SK-N-SH (cell line): Measurements from ENCODE around the gene MARCHF5. TPM values are rescaled to one million over a fixed set of nuclear protein-coding genes. Genes with fewer than 3 reads are reported as not detected.

Experiments
- CTCF ChIA-PET: fragments of 300-600, 350-600 bp; formaldehyde crosslinking; extraction: SDS; loops from one replicate; lab custom pipeline; 2021; lab: Yijun Ruan, JAX
- POLR2A ChIA-PET: fragments of 350-600 bp; sonication (Branson Sonifier 250); formaldehyde crosslinking; extraction: SDS; loops from one replicate; lab custom pipeline; 2020; ENCODE audit warnings: antibody characterized with exemption, inconsistent platforms; lab: Yijun Ruan, JAX
- DNase-seq: peaks from one replicate; pipeline ENCODE4 v3.0.0; 2012
- H2AFZ ChIP-seq: fragments of 200-600 bp; sonication (generic); 2 replicates; pipeline ENCODE4 v1.8.1; 2016; ENCODE audit warnings: antibody characterized with exemption, mild to moderate bottlenecking, low read depth
- H3F3A ChIP-seq: fragments of 200-600 bp; sonication (generic); replicated peaks from 2 replicates; pipeline ENCODE3; 2016; ENCODE audit warnings: antibody characterized with exemption, mild to moderate bottlenecking; ENCODE audit not compliant: insufficient read depth
- H3K27ac ChIP-seq, 2 experiments: fragments of 200-500 bp in 1 of 2; fragments of 200-600 bp in 1 of 2; sonication (Bioruptor generic) in 1 of 2; sonication (generic), shearing (Covaris generic) in 1 of 2; 2 replicates each; pipeline versions ENCODE4 v1.5.1 to v1.6.1; 2014 to 2016; ENCODE audit warnings: low read depth in 2 of 2, inconsistent platforms in 1 of 2, low read length in 1 of 2, mild to moderate bottlenecking in 1 of 2, mixed read lengths in 1 of 2
- H3K27me3 ChIP-seq: fragments of 200-600 bp; sonication (generic), shearing (Covaris generic); 2 replicates; pipeline ENCODE4 v1.6.1; 2016; ENCODE audit warnings: mixed run types; ENCODE audit not compliant: insufficient read depth
- H3K36me3 ChIP-seq, 2 experiments: fragments of 200-500 bp in 1 of 2; fragments of 200-600 bp in 1 of 2; sonication (Bioruptor generic) in 1 of 2; sonication (generic) in 1 of 2; replicated peaks in 1 of 2; 2 replicates each; pipeline versions ENCODE3 to v1.5.1; 2014 to 2016; ENCODE audit warnings: low read length in 1 of 2, mild to moderate bottlenecking in 1 of 2; ENCODE audit not compliant: insufficient read depth in 2 of 2, control insufficient read depth in 1 of 2
- H3K4me1 ChIP-seq, 2 experiments: fragments of 200-500 bp in 1 of 2; fragments of 200-600 bp in 1 of 2; sonication (Bioruptor generic) in 1 of 2; sonication (generic), shearing (Covaris generic) in 1 of 2; 2 replicates each; pipeline versions ENCODE4 v1.5.1 to v1.6.1; 2014 to 2016; ENCODE audit warnings: low read depth in 1 of 2, low read length in 1 of 2, mixed run types in 1 of 2; ENCODE audit not compliant: insufficient read depth in 2 of 2, control insufficient read depth in 1 of 2
- H3K4me2 ChIP-seq: fragments of 200-600 bp; sonication (generic), shearing (Covaris generic); 2 replicates; pipeline ENCODE4 v1.6.1; 2017; ENCODE audit warnings: mixed run types
- H3K4me3 ChIP-seq, 2 experiments: fragments of 200-500 bp in 1 of 2; fragments of 200-600 bp in 1 of 2; sonication (Bioruptor generic) in 1 of 2; sonication (generic), shearing (Covaris generic) in 1 of 2; 2 replicates each; pipeline versions ENCODE4 v1.5.1 to v1.8.1; 2014 to 2016; ENCODE audit warnings: low read depth in 2 of 2, inconsistent platforms in 1 of 2, low read length in 1 of 2, mild to moderate bottlenecking in 1 of 2, mixed read lengths in 1 of 2, moderate library complexity in 1 of 2
- H3K79me2 ChIP-seq: fragments of 200-600 bp; sonication (generic); 2 replicates; pipeline ENCODE4 v1.8.1; 2017; ENCODE audit warnings: mild to moderate bottlenecking; ENCODE audit not compliant: insufficient read depth
- H3K9ac ChIP-seq: fragments of 200-600 bp; sonication (generic); 2 replicates; pipeline ENCODE4 v1.6.1; 2017; ENCODE audit warnings: mixed run types
- H3K9me2 ChIP-seq: fragments of 200-600 bp; sonication (generic); 2 replicates; pipeline ENCODE4 v1.6.1; 2017; ENCODE audit warnings: mixed run types
- H3K9me3 ChIP-seq: fragments of 200-600 bp; sonication (generic); 2 replicates; pipeline ENCODE4 v1.6.1; 2017; ENCODE audit warnings: mixed run types, mild to moderate bottlenecking, moderate library complexity
- H4K20me1 ChIP-seq: fragments of 200-600 bp; sonication (generic); 2 replicates; pipeline ENCODE4 v1.6.1; 2017; ENCODE audit warnings: mild to moderate bottlenecking, mixed run types; ENCODE audit not compliant: insufficient read depth
- EZH2phosphoT487 ChIP-seq: fragments of 200-600 bp; sonication (generic); IDR thresholded peaks from 2 replicates; pipeline ENCODE4 v1.6.1; 2017; ENCODE audit warnings: low read depth, mixed run types, mild to moderate bottlenecking, antibody characterized with exemption, moderate library complexity, borderline replicate concordance
- FOSL2 ChIP-seq: IDR thresholded peaks from 2 replicates; pipeline ENCODE4 v1.4.0; 2012; ENCODE audit warnings: low read depth, mild to moderate bottlenecking, moderate library complexity, borderline replicate concordance
- FOXM1 ChIP-seq: IDR thresholded peaks from 2 replicates; pipeline ENCODE4 v1.4.0; 2012; ENCODE audit warnings: low read depth, mild to moderate bottlenecking
- GABPA ChIP-seq: IDR thresholded peaks from 2 replicates; pipeline ENCODE4 v1.4.0; 2012; ENCODE audit warnings: low read depth, mild to moderate bottlenecking
- NFIC ChIP-seq: IDR thresholded peaks from 2 replicates; pipeline ENCODE4 v1.4.0; 2012; ENCODE audit warnings: borderline replicate concordance
- RFX5 ChIP-seq: IDR thresholded peaks from 2 replicates; pipeline ENCODE4 v1.6.1; 2012; ENCODE audit warnings: mild to moderate bottlenecking, improper control_type of control experiment, low read length
- SMC3 ChIP-seq: IDR thresholded peaks from 2 replicates; pipeline ENCODE4 v1.6.1; 2012; ENCODE audit warnings: low read depth, low read length, improper control_type of control experiment
- TAF1 ChIP-seq: IDR thresholded peaks from 2 replicates; pipeline ENCODE4 v1.6.1; 2012; ENCODE audit warnings: low read depth, mild to moderate bottlenecking, low read length, moderate library complexity, borderline replicate concordance
- TCF12 ChIP-seq: IDR thresholded peaks from 2 replicates; pipeline ENCODE4 v1.4.0; 2012
- TEAD4 ChIP-seq: IDR thresholded peaks from 2 replicates; pipeline ENCODE4 v1.4.0; 2012; ENCODE audit warnings: mild to moderate bottlenecking, borderline replicate concordance; ENCODE audit not compliant: insufficient read depth
- WGBS: methylation state at CpG from one replicate; pipeline ENCODE4 v1.1.6; 2017; ENCODE audit warnings: low lambda C conversion rate; 5-methylcytosine and 5-hydroxymethylcytosine counted together
- polyA plus RNA-seq, 3 experiments: library from polyadenylated mRNA; depleted of rRNA; stranded (reverse); fragments of >200 nt; gene quantifications; 2 replicates each; pipeline ENCODE4 v1.2.3, GENCODE V29; 2012
- TF ChIP-seq, protein P1 (sequence below): fragments of 150-350 bp; IDR thresholded peaks from 2 replicates; pipeline ENCODE4 v1.6.1; 2016; ENCODE audit warnings: mild to moderate bottlenecking, low read depth, low read length
- TF ChIP-seq, protein P2 (sequence below): fragments of 150-350 bp; IDR thresholded peaks from 2 replicates; pipeline ENCODE4 v1.6.1; 2017; ENCODE audit warnings: antibody characterized with exemption, low read length, low read depth, borderline replicate concordance
- TF ChIP-seq, protein P3 (sequence below): IDR thresholded peaks from 2 replicates; pipeline ENCODE4 v1.6.1; 2012; ENCODE audit warnings: mild to moderate bottlenecking, low read depth, low read length, moderate library complexity

The MARCHF5 gene
- polyA plus RNA-seq, 1 of the 3 experiments (the other 2 are of a cell fraction) = 24.2 TPM

DNA sequence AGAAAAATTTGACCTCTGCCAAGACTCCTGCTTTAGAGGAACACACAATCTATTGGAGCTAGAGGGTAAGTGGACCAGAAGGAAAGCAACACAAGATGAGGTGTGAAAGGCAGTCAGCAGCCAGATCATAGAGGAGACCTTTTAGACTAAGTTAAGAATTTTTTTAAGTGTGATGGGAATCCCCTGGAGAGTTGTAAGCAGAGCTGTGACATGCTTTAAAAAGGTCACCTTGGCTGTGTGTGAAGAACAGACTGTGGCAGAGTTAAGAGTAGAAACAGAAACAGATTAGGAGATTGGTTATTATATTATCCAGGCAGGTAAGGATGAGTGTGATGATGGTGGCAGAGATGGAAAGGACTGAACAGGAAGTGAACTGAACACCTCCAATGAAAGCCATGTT, 23.6 kb upstream of the MARCHF5 start (continued):
- TF ChIP-seq, protein P1, sequence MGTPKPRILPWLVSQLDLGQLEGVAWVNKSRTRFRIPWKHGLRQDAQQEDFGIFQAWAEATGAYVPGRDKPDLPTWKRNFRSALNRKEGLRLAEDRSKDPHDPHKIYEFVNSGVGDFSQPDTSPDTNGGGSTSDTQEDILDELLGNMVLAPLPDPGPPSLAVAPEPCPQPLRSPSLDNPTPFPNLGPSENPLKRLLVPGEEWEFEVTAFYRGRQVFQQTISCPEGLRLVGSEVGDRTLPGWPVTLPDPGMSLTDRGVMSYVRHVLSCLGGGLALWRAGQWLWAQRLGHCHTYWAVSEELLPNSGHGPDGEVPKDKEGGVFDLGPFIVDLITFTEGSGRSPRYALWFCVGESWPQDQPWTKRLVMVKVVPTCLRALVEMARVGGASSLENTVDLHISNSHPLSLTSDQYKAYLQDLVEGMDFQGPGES = no peak
- no peak for TF ChIP-seq FOXM1

DNA sequence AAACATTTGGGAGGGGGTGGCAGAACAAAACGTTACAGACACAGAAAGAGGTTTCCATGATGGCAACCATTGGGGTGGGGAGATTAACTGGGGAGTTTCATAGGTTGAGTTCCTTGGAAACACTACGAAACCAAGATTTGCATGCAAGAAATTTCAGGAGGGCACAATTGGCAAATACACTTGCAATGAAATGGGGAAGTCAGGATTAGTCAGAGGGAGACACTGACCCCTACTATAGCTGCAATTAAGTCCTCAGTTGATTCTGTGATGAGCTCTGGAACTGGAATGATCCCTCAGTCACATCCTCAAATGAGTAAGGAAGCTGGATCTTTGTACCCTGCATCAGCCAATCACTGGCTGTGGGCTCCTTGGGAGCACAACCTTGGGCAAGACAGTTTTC, 22.2 kb upstream of the MARCHF5 start:
- no peaks in the 10 kb centered on the region for H3K79me2 ChIP-seq
- H2AFZ ChIP-seq = no peak overlapping the region
- no peaks in the 10 kb centered on the region for H3F3A ChIP-seq
- CTCF ChIA-PET = interaction anchor here (1.1 kb wide), 1 partner anchor 23 kb away, joined by 3 read pairs; the partner anchor contains the start of gene MARCHF5
- H3K9ac ChIP-seq = no peak overlapping the region
- TF ChIP-seq TCF12 (no peak), EZH2phosphoT487 (no peak), TAF1 (no peak), TEAD4 (no peak)
- TF ChIP-seq, protein P2, sequence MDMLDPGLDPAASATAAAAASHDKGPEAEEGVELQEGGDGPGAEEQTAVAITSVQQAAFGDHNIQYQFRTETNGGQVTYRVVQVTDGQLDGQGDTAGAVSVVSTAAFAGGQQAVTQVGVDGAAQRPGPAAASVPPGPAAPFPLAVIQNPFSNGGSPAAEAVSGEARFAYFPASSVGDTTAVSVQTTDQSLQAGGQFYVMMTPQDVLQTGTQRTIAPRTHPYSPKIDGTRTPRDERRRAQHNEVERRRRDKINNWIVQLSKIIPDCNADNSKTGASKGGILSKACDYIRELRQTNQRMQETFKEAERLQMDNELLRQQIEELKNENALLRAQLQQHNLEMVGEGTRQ = no peak
- H3K9me2 ChIP-seq = no peaks in the 10 kb centered on the region
- H3K4me1 ChIP-seq = no peaks in the 10 kb centered on the region
- no peaks in the 10 kb centered on the region for H4K20me1 ChIP-seq
- H3K27ac ChIP-seq = no peak overlapping the region
- POLR2A ChIA-PET = no interaction called here
- no peak overlapping the region for H3K4me2 ChIP-seq
- no peak overlapping the region for H3K4me3 ChIP-seq
- no peaks in the 10 kb centered on the region for H3K27me3 ChIP-seq
- 70% methylated on average over 2 of the region's 2 CpGs for WGBS
- no peaks in the 10 kb centered on the region for H3K36me3 ChIP-seq
- DNase-seq = no peak
- H3K9me3 ChIP-seq = no peaks in the 10 kb centered on the region

DNA sequence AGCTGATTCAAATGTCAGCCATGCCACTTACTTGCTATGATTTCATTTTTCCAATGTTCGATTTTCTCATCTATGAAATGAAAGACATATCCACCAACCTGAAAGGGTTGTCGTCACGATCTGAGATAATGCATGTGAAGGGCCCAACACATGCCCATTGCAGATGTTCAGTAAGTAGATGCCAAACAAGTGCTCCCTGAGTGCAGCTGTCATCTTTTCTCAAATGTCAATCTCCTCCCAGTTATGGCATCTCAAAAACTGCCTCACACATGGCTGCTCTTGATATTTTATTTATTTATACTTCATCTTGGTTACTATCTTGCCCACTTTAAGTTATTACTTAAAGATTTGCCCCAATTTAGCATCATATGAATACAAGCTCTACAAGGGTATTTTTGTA, 16.9 kb upstream of the MARCHF5 start:
- H3K4me1 ChIP-seq = no peaks in the 10 kb centered on the region
- no peaks in the 10 kb centered on the region for H3K36me3 ChIP-seq
- ChIA-PET CTCF (interaction anchor here (0.7 to 1.6 kb wide), 3 partner anchors 16 to 186 kb away, joined by 4 to 5 read pairs (median 4); partner anchors contain the start of genes CPEB3 and MARCHF5), POLR2A (no interaction called here)
- H3K27me3 ChIP-seq = no peaks in the 10 kb centered on the region
- H3F3A ChIP-seq = no peaks in the 10 kb centered on the region
- DNase-seq = no peak
- no peak overlapping the region for H3K9ac ChIP-seq
- no peaks in the 10 kb centered on the region for H4K20me1 ChIP-seq
- no peak overlapping the region for H2AFZ ChIP-seq
- TF ChIP-seq RFX5 (no peak), EZH2phosphoT487 (no peak), SMC3 (no peak), NFIC (no peak), GABPA (no peak), FOSL2 (no peak), TAF1 (no peak), TCF12 (no peak)
- TF ChIP-seq, protein P3, sequence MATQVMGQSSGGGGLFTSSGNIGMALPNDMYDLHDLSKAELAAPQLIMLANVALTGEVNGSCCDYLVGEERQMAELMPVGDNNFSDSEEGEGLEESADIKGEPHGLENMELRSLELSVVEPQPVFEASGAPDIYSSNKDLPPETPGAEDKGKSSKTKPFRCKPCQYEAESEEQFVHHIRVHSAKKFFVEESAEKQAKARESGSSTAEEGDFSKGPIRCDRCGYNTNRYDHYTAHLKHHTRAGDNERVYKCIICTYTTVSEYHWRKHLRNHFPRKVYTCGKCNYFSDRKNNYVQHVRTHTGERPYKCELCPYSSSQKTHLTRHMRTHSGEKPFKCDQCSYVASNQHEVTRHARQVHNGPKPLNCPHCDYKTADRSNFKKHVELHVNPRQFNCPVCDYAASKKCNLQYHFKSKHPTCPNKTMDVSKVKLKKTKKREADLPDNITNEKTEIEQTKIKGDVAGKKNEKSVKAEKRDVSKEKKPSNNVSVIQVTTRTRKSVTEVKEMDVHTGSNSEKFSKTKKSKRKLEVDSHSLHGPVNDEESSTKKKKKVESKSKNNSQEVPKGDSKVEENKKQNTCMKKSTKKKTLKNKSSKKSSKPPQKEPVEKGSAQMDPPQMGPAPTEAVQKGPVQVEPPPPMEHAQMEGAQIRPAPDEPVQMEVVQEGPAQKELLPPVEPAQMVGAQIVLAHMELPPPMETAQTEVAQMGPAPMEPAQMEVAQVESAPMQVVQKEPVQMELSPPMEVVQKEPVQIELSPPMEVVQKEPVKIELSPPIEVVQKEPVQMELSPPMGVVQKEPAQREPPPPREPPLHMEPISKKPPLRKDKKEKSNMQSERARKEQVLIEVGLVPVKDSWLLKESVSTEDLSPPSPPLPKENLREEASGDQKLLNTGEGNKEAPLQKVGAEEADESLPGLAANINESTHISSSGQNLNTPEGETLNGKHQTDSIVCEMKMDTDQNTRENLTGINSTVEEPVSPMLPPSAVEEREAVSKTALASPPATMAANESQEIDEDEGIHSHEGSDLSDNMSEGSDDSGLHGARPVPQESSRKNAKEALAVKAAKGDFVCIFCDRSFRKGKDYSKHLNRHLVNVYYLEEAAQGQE = no peak
- no peak overlapping the region for H3K4me2 ChIP-seq
- no peak overlapping the region for H3K27ac ChIP-seq
- WGBS = 80% methylated on average over 3 of the region's 3 CpGs
- no peaks in the 10 kb centered on the region for H3K9me3 ChIP-seq
- H3K79me2 ChIP-seq = no peaks in the 10 kb centered on the region
- H3K9me2 ChIP-seq = no peaks in the 10 kb centered on the region
- no peak overlapping the region for H3K4me3 ChIP-seq
